Effector memory CD8-positive, alpha-beta T cell (primary cell): Measurements from ENCODE around the gene COX4I2.
"Not testable (repeated sequence)": the region's sequence is repeated elsewhere in the genome, so short reads cannot be mapped to it uniquely, and the experiment has no call there.

ENCODE experiments used
- ATAC-seq: fragments of 150-1000 bp; cut with Tn5 transposase; replicated peaks from 2 replicates; pipeline ENCODE4 v1.10.0; 2021; ENCODE audit warnings: mild to moderate bottlenecking, moderate library complexity
- DNase-seq, 3 experiments: peaks; one replicate each; pipeline ENCODE4 v3.0.0; 2021
- H3K27ac Mint-ChIP-seq, 2 donors: one replicate each; pipeline ENCODE4 v1.8.0; 2022; ENCODE audit warnings: mild to moderate bottlenecking in 2 of 2, mixed read lengths in 2 of 2, moderate library complexity in 2 of 2
- H3K27me3 Mint-ChIP-seq, 2 donors: one replicate each; pipeline ENCODE4 v1.8.0; 2022; ENCODE audit warnings: mixed read lengths in 2 of 2
- H3K36me3 Mint-ChIP-seq: one replicate; pipeline ENCODE4 v1.8.0; 2022; ENCODE audit warnings: mild to moderate bottlenecking, moderate library complexity, mixed read lengths; ENCODE audit not compliant: insufficient read depth
- H3K4me1 Mint-ChIP-seq, 2 donors: one replicate each; pipeline ENCODE4 v1.8.0; 2022; ENCODE audit warnings: low read depth in 2 of 2, mixed read lengths in 2 of 2
- H3K4me3 Mint-ChIP-seq, 2 donors: one replicate each; pipeline ENCODE4 v1.8.0; 2022; ENCODE audit warnings: mild to moderate bottlenecking in 2 of 2, mixed read lengths in 2 of 2, moderate library complexity in 2 of 2
- H3K9me3 Mint-ChIP-seq, 2 donors: one replicate each; pipeline ENCODE4 v1.8.0; 2022; ENCODE audit warnings: mixed read lengths in 2 of 2

Gene COX4I2

DNA sequence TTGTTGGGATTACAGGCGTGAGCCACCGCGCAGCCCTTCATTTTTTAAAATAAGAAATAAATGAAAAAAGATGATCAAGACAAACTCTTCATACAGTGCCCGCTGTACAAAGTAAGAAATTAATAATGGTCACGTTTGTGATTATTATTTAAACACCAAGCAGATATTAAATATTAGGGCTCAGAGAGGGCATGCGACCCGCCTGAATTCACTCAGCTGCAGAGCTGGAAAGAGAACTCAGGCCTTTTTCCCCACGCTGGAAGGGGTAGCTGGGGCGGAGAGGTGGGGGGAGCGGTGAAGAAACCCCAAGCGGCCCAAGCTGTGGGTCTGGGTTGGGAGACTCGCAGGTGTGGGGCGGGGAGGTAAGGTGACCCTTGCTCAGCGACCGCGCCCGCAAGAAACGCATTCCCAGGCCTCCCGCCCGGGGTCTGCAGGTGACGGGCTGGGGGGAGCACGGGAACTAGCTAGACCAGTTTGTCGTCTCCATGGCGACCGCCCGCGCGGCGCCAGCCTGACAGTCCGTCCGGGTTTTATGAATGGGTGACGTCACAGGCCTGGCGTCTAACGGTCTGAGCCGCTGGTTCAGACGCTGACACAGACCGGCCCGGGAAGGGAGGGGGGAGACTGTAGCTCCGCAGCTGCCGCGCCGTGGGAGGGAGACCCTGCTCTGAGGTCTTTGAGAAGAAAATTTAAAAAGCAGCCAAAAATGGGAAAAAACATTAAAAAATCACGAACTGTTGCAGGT, 33.7 kb upstream of the COX4I2 start:
- H3K27ac Mint-ChIP-seq, result peak overlapping the region; percentile 76 to 92
- ATAC-seq (peak; percentile 58), DNase-seq (peak; percentile 74 to 79 (median 77))
- H3K9me3 Mint-ChIP-seq, result no peaks in the 10 kb centered on the region
- H3K4me1 Mint-ChIP-seq, result peaks cover 26 to 31% of the 10 kb centered on the region in 2 donors
- H3K36me3 Mint-ChIP-seq, result peaks cover 34% of the 10 kb centered on the region
- H3K4me3 Mint-ChIP-seq, result peak overlapping the region; percentile 83 to 87
- H3K27me3 Mint-ChIP-seq, result peaks cover 33 to 46% of the 10 kb centered on the region in 2 donors

- Mint-ChIP-seq H3K4me1 (peaks cover 26 to 31% of the 10 kb centered on the region in 2 donors), H3K27me3 (peaks cover 33 to 46% of the 10 kb centered on the region in 2 donors), H3K36me3 (peaks cover 34% of the 10 kb centered on the region), H3K4me3 (peak overlapping the region; percentile 83 to 87), H3K27ac (peak overlapping the region; percentile 76 to 92), H3K9me3 (no peaks in the 10 kb centered on the region)
- DNase-seq, result no peak
- ATAC-seq, result no peak
Measured at GRCh38 chr20:31604567-31605030, 33.1 kb upstream of the COX4I2 start.

DNA sequence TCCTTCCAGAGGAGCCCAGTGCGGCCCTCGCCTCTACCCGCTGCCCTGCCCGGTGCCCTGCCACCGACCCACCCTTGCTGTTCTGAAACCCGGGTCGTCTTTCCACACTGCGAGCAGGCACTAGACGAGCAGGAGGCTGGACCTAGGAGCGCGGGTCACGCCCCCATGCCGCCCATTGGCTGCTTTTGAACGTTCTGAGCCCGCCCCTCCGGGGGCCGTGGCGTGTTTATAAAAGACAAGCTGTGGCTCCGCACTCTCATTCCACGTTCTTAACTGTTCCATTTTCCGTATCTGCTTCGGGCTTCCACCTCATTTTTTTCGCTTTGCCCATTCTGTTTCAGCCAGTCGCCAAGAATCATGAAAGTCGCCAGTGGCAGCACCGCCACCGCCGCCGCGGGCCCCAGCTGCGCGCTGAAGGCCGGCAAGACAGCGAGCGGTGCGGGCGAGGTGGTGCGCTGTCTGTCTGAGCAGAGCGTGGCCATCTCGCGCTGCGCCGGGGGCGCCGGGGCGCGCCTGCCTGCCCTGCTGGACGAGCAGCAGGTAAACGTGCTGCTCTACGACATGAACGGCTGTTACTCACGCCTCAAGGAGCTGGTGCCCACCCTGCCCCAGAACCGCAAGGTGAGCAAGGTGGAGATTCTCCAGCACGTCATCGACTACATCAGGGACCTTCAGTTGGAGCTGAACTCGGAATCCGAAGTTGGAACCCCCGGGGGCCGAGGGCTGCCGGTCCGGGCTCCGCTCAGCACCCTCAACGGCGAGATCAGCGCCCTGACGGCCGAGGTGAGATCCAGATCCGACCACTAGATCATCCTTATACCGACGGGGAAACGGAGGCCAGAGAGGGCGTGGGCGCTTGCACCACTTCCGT, 32.4 kb upstream of the COX4I2 start, which contains the start of gene ID1:
Gene ID1, plus strand, starts transcription at position 259 of the 871 bp plus-strand sequence. Its CDS starts 99 bp downstream, at position 358.
- Mint-ChIP-seq H3K36me3 (peaks cover 34% of the 10 kb centered on the region), H3K4me1 (peaks cover 26 to 31% of the 10 kb centered on the region in 2 donors), H3K27ac (peak within 1 kb of the TSS; percentile 76 to 92), H3K4me3 (peak within 1 kb of the TSS; percentile 83 to 87), H3K9me3 (no peaks in the 10 kb centered on the region), H3K27me3 (peaks cover 33 to 46% of the 10 kb centered on the region in 2 donors)
- peak; percentile 88 to 89 (median 89) for DNase-seq
- peak; percentile 80 for ATAC-seq

GRCh38 chr20:31605902-31606803, 31.6 kb upstream of the COX4I2 start:
- peaks cover 33 to 47% of the 10 kb centered on the region in 2 donors for H3K27me3 Mint-ChIP-seq
- ATAC-seq, result no peak
- H3K9me3 Mint-ChIP-seq, result no peaks in the 10 kb centered on the region

GRCh38 chr20:31606804-31607639, 30.7 kb upstream of the COX4I2 start:
- Mint-ChIP-seq H3K9me3 (no peaks in the 10 kb centered on the region), H3K4me3 (no peak overlapping the region), H3K36me3 (peaks cover 31% of the 10 kb centered on the region), H3K4me1 (peaks cover 26 to 31% of the 10 kb centered on the region in 2 donors), H3K27me3 (peaks cover 33 to 53% of the 10 kb centered on the region in 2 donors), H3K27ac (no peak overlapping the region)
- no peak for DNase-seq
- no peak for ATAC-seq

More at GRCh38 chr20:31605902-31606803, 31.6 kb upstream of the COX4I2 start:
- Mint-ChIP-seq H3K36me3 (peaks cover 31% of the 10 kb centered on the region), H3K27ac (peak overlapping the region in 1 of 2 donors; percentile 92), H3K4me1 (peaks cover 26 to 31% of the 10 kb centered on the region in 2 donors), H3K4me3 (peak overlapping the region; percentile 83 to 87)
- peak in 1 of 3 experiments; percentile 19 for DNase-seq

DNA sequence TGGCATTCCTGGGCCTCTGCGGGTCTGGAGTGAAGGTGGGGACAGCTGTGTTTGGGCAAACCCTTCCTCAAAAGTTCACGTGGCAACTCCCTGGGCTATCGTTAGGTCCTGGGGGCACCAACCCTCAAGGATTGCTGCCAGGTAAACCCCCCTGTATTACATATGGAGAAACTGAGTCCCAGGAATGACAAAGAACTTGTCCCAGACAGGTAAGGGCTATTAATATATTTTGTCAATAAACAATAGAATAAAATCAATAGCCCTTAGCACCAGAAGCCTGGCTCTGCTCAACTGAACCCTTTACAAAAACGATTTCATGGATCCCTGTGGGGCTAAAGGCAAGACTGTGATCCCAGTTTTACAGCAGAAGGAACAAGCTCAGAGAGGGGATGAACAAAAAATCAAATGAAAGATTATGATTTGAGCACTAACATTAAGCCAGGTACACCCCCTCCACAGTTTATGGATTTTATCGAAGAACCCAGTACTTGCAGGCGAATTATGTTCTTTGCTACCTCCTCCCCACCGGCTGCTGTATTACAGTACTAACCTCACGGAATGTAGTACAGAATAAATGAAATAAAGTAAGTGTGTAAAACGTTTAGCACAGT, 30.0 kb upstream of the COX4I2 start:
- H3K27ac Mint-ChIP-seq, result no peak overlapping the region

DNA sequence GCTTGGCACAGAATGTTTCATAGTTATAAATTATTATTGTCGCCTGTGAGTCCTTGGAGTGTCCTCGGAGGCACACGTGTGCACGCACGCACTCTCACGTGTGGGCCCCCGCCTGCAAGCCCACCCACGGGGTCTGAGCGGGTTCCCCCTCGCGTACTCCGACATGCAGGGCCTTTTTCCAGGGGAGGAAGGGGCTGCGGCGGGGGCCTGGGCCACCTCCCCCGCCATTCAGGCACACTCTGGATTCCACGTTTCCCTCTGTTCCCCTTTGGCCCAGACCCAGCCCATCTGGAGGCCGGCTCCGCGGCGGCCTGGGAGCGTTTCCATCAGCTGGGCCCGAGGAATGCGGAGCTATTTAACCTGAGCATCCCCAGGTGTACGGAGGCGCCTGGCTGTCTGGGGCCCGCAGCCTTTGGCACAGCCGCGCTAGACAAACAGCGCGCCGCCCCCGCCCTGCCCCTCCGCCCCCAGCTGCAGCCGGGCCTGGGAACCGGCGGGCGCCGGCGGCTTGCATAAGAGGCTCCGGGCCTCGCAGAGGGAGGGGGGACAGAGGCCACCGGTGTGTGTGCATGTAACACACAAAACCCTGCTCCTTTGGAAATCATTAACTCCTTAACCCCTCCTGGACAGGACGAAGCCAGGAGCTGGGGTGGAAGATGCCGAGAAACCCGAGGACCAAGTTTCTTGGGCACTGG, 29.3 kb upstream of the COX4I2 start:
- no peak overlapping the region for H3K4me3 Mint-ChIP-seq
- H3K36me3 Mint-ChIP-seq, result peaks cover 33% of the 10 kb centered on the region
- H3K27ac Mint-ChIP-seq, result no peak overlapping the region
- H3K27me3 Mint-ChIP-seq, result peaks cover 25 to 42% of the 10 kb centered on the region in 2 donors
- DNase-seq, result no peak
- peaks cover 22 to 24% of the 10 kb centered on the region in 2 donors for H3K4me1 Mint-ChIP-seq
- no peak for ATAC-seq
- no peaks in the 10 kb centered on the region for H3K9me3 Mint-ChIP-seq

More for the DNA sequence above, 30.0 kb upstream of the COX4I2 start:
- no peaks in the 10 kb centered on the region for H3K9me3 Mint-ChIP-seq
- H3K36me3 Mint-ChIP-seq, result peaks cover 33% of the 10 kb centered on the region
- no peak overlapping the region for H3K4me3 Mint-ChIP-seq
- ATAC-seq, result no peak
- H3K4me1 Mint-ChIP-seq, result peaks cover 24 to 26% of the 10 kb centered on the region in 2 donors
- peaks cover 29 to 47% of the 10 kb centered on the region in 2 donors for H3K27me3 Mint-ChIP-seq
- DNase-seq, result no peak

DNA sequence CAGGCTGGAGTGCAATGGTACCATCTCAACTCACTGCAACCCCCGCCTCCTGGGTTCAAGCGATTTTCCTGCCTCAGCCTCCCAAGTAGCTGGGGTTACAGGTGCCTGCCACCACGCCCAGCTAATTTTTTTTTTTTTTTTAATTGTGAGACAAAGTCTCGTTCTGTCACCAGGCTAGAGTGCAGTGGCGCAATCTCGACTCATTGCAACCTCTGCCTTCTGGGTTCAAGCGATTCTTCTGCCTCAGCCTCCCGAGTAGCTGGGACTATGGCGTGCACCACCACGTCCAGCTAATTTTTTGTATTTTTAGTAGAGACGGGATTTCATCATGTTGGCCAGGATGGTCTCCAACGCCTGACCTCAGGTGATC, 25.5 kb upstream of the COX4I2 start:
- H3K27ac Mint-ChIP-seq, ATAC-seq: not testable (repeated sequence)

GRCh38 chr20:31615416-31615815, 22.3 kb upstream of the COX4I2 start:
- peaks cover 14% of the 10 kb centered on the region for H3K36me3 Mint-ChIP-seq
- no peaks in the 10 kb centered on the region for H3K9me3 Mint-ChIP-seq
- H3K4me1 Mint-ChIP-seq, result peaks cover 0 to 4% of the 10 kb centered on the region in 2 donors
- H3K27me3 Mint-ChIP-seq, result peaks cover 18 to 34% of the 10 kb centered on the region in 2 donors
- H3K4me3 Mint-ChIP-seq, result no peak overlapping the region
- no peak for DNase-seq
- no peak for ATAC-seq
- H3K27ac Mint-ChIP-seq, result no peak overlapping the region

More for the DNA sequence above, 25.5 kb upstream of the COX4I2 start:
- not testable (repeated sequence) for H3K9me3 Mint-ChIP-seq, DNase-seq, H3K4me1 Mint-ChIP-seq, H3K4me3 Mint-ChIP-seq
- H3K27me3 Mint-ChIP-seq, result peaks cover 7 to 22% of the 10 kb centered on the region in 2 donors
- H3K36me3 Mint-ChIP-seq, result peaks cover 14% of the 10 kb centered on the region

- Mint-ChIP-seq H3K36me3 (peaks cover 13% of the 10 kb centered on the region), H3K27me3 (peaks cover 18 to 27% of the 10 kb centered on the region in 2 donors), H3K4me1 (peaks cover 0 to 4% of the 10 kb centered on the region in 2 donors), H3K9me3 (no peaks in the 10 kb centered on the region), H3K4me3 (no peak overlapping the region), H3K27ac (no peak overlapping the region)
- ATAC-seq (no peak), DNase-seq (no peak)
Measured at GRCh38 chr20:31617432-31618104, 20.1 kb upstream of the COX4I2 start.

DNA sequence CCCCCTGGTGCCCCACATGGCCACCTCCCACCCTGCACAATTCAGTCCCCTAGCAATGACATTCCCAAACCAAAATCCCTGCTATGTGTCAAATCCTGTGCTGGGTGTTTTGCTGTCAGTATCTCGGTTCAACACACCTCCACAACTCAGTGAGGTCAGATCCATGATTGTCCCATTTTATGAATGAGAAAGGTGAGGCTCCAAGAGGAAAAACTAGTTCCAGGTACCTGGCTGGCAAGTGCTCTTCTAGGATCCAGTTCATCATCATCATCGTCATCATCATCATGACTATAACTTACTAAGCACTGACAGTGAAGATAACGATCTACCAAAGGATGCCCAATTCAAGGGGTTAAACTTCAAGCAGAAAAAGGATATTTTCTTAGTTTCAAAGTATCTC, 17.5 kb upstream of the COX4I2 start:
- no peaks in the 10 kb centered on the region for H3K36me3 Mint-ChIP-seq
- peaks cover 18 to 27% of the 10 kb centered on the region in 2 donors for H3K27me3 Mint-ChIP-seq
- no peak overlapping the region for H3K27ac Mint-ChIP-seq
- H3K9me3 Mint-ChIP-seq, result no peaks in the 10 kb centered on the region
- H3K4me3 Mint-ChIP-seq, result no peak overlapping the region
- no peaks in the 10 kb centered on the region for H3K4me1 Mint-ChIP-seq
- no peak for ATAC-seq
- DNase-seq, result no peak
